Tibial artery (tissue), 4 donors: ENCODE results near the gene TTPAL.

Experiments
- DNase-seq, 2 donors: peaks; one replicate each; pipeline ENCODE4 v3.0.0-alpha.2; 2019
- H3K27ac ChIP-seq, 2 donors: fragments of 200-600 bp; sonication (generic) in 1 of 2; 1 replicate in 1 of 2; 2 replicates in 1 of 2; pipeline ENCODE4 v1.5.1; 2018 to 2019; ENCODE audit warnings: mild to moderate bottlenecking in 1 of 2
- H3K27me3 ChIP-seq, 2 donors: fragments of 200-600 bp; sonication (generic) in 1 of 2; one replicate each; pipeline versions ENCODE4 v1.5.1 to v1.6.0; 2016 to 2019
- H3K36me3 ChIP-seq, 3 donors: fragments of 200-600 bp; sonication (generic) in 2 of 3; one replicate each; pipeline ENCODE4 v1.5.1; 2016 to 2019; ENCODE audit warnings: mild to moderate bottlenecking in 2 of 3
- H3K4me1 ChIP-seq, 4 donors: fragments of 200-600 bp; sonication (generic) in 2 of 4; 1 replicate in 3 of 4; 2 replicates in 1 of 4; pipeline ENCODE4 v1.5.1; 2016 to 2019
- H3K4me3 ChIP-seq, 2 donors: fragments of 200-600 bp; sonication (generic) in 1 of 2; 1 replicate in 1 of 2; 2 replicates in 1 of 2; pipeline ENCODE4 v1.5.1; 2018 to 2019; ENCODE audit warnings: mild to moderate bottlenecking in 2 of 2
- H3K9me3 ChIP-seq, 3 donors: fragments of 200-600 bp; sonication (generic) in 1 of 3; one replicate each; pipeline ENCODE4 v1.5.1; 2016 to 2019
- CTCF ChIP-seq, 2 experiments: fragments of 200-600 bp in 1 of 2; fragments of 450-650 bp in 1 of 2; IDR thresholded peaks; one replicate each; pipeline ENCODE4 v1.5.1; 2017 to 2019; ENCODE audit warnings: antibody characterized with exemption in 2 of 2, mild to moderate bottlenecking in 1 of 2, moderate library complexity in 1 of 2
- intact Hi-C: fragments of 100-400 bp; cut with DNase I; formaldehyde crosslinking; loops from one replicate; pipeline ENCODE4 v1.15.0; 2023; ENCODE audit warnings: low total_unique reads

Gene TTPAL

GRCh38 chr20:44542890-44543289 lies 67.2 kb downstream of the TTPAL start:
- Histone ChIP-seq H3K27me3 (no peaks in the 10 kb centered on the region), H3K4me1 (peaks cover 0 to 24% (median 11%) of the 10 kb centered on the region in 4 donors), H3K4me3 (no peak overlapping the region), H3K27ac (no peak overlapping the region), H3K36me3 (no peaks in the 10 kb centered on the region), H3K9me3 (no peaks in the 10 kb centered on the region)
- intact Hi-C loops, result no loop called here
- TF ChIP-seq CTCF (IDR thresholded peaks at IDR 0.05), result no peak
- DNase-seq, result no peak

- Histone ChIP-seq H3K4me1 (peaks cover 0 to 27% (median 15%) of the 10 kb centered on the region in 4 donors), H3K27me3 (no peaks in the 10 kb centered on the region), H3K36me3 (no peaks in the 10 kb centered on the region), H3K4me3 (no peak overlapping the region), H3K9me3 (no peaks in the 10 kb centered on the region), H3K27ac (no peak overlapping the region)
- no peak for DNase-seq
- intact Hi-C loops, result no loop called here
- no peak for TF ChIP-seq CTCF (IDR thresholded peaks at IDR 0.05)
These were observed 67.7 kb downstream of the TTPAL start for GRCh38 chr20:44543358-44543757.
